ENCODE measurements around the gene APMAP.

Gene APMAP

GRCh38 chr20:24992487-24993205 is at the start of gene APMAP:
APMAP (minus strand) TSS chr20:24992751; CDS start chr20:24992688, 63 bp downstream.
- peak; percentile 63 to 99 (median 91) for DNase-seq

GRCh38 chr20:25041813-25042530 is 49.4 kb upstream of the APMAP start:
- DNase-seq, result no peak

- DNase-seq, result peak in 1 of 56 donors; percentile 28
Observed at GRCh38 chr20:25040438-25040831, 47.9 kb upstream of the APMAP start.

- peak in 49 of 56 donors; percentile 26 to 89 (median 68) for DNase-seq
Observed at GRCh38 chr20:25039697-25040437, 47.3 kb upstream of the APMAP start.

GRCh38 chr20:25038591-25039015 is 46.1 kb upstream of the APMAP start:
- no peak for DNase-seq

GRCh38 chr20:25038103-25038410 is 45.5 kb upstream of the APMAP start:
- DNase-seq, result no peak

- DNase-seq, result no peak
Observed at GRCh38 chr20:25037288-25038102, 44.9 kb upstream of the APMAP start.

- DNase-seq, result no peak
Observed at GRCh38 chr20:25036331-25036936, 43.9 kb upstream of the APMAP start.

- DNase-seq, result no peak
Observed at GRCh38 chr20:25035921-25036320, 43.4 kb upstream of the APMAP start.

- no peak for DNase-seq
Observed at GRCh38 chr20:25033924-25034300, 41.4 kb upstream of the APMAP start.

- DNase-seq, result no peak
Observed at GRCh38 chr20:25033265-25033923, 40.8 kb upstream of the APMAP start.

GRCh38 chr20:25032478-25033264 is 40.1 kb upstream of the APMAP start:
- DNase-seq, result peak; percentile 53 to 98 (median 92)

- peak in 44 of 56 donors; percentile 25 to 81 (median 64) for DNase-seq
Observed at GRCh38 chr20:25032065-25032477, 39.5 kb upstream of the APMAP start.

GRCh38 chr20:25031241-25031640 is 38.7 kb upstream of the APMAP start:
- no peak for DNase-seq

GRCh38 chr20:25030649-25031207 is 38.2 kb upstream of the APMAP start:
- DNase-seq, result peak in 14 of 56 donors; percentile 21 to 72 (median 34)

- peak in 10 of 56 donors; percentile 23 to 61 (median 37) for DNase-seq
Observed at GRCh38 chr20:25030007-25030648, 37.6 kb upstream of the APMAP start.

- DNase-seq, result peak in 1 of 56 donors; percentile 39
Observed at GRCh38 chr20:25025986-25026605, 33.5 kb upstream of the APMAP start.

All from amygdala (tissue), 56 donors.